K562 (cell line): ENCODE data around the gene BEST3. TPM values are rescaled to one million over a fixed set of nuclear protein-coding genes. Genes with fewer than 3 reads are reported as not detected.
A peak's percentile ranks its signal among the peaks of the same experiment; 100 is the strongest.

ENCODE experiments used
- ATAC-seq: fragments of 200-7000 bp; cut with Tn5 transposase; 3 replicates; pipeline ENCODE4 v1.9.1; 2020; ENCODE audit warnings: moderate library complexity
- BruUV-seq: library from RNA; stranded (reverse); fragments of 400-500 nt; replicated peaks from 2 replicates; lab custom pipeline; 2021; lab: Mats Ljungman, UMichigan
- CTCF ChIA-PET: fragments of 300-600 bp; formaldehyde crosslinking; extraction: SDS; loops from one replicate; lab custom pipeline; 2021; ENCODE audit warnings: low intra/inter-chr PET ratio; lab: Yijun Ruan, JAX
- POLR2A ChIA-PET: fragments of 300-600, 350-650 bp; sonication (Branson Sonifier 250); formaldehyde crosslinking; extraction: SDS; loops from one replicate; lab custom pipeline; 2021; ENCODE audit warnings: antibody characterized with exemption, inconsistent platforms; lab: Yijun Ruan, JAX
- DNase-seq, 4 experiments: peaks; one replicate each; pipeline versions ENCODE4 v3.0.0 to v3.0.0-alpha.2; 2011 to 2018; ENCODE audit warnings: low spot score in 3 of 4, mixed read lengths in 3 of 4; ENCODE audit errors: extremely low read depth in 1 of 4
- FAIRE-seq: peaks from 2 replicates; lab custom pipeline; 2011; peaks lifted over from hg19 to GRCh38; lab: Jason Lieb, UNC
- H2AFZ ChIP-seq: 2 replicates; pipeline ENCODE4 v1.6.0; 2011; ENCODE audit warnings: low read depth, low read length, control low read depth, inconsistent platforms
- H3K27ac ChIP-seq: fragments of 200-600 bp; 3 replicates; pipeline ENCODE4 v1.8.0; 2011; ENCODE audit warnings: low read depth, mild to moderate bottlenecking, control low read depth, inconsistent platforms, low read length, moderate library complexity, mixed read lengths; ENCODE audit errors: extremely low read depth
- H3K27me3 ChIP-seq, 2 experiments: fragments of 300-600 bp in 1 of 2; 2 replicates in 1 of 2; 3 replicates in 1 of 2; pipeline versions ENCODE4 v1.6.0 to v1.8.0; 2011; ENCODE audit warnings: inconsistent platforms in 2 of 2, low read length in 2 of 2, mild to moderate bottlenecking in 1 of 2, mixed read lengths in 1 of 2, moderate library complexity in 1 of 2; ENCODE audit not compliant: control insufficient read depth in 2 of 2, insufficient read depth in 2 of 2
- H3K36me3 ChIP-seq: fragments of 300-600 bp; 3 replicates; pipeline ENCODE4 v1.8.0; 2011; ENCODE audit warnings: mild to moderate bottlenecking, low read length, inconsistent platforms; ENCODE audit not compliant: control insufficient read depth, insufficient read depth
- H3K4me1 ChIP-seq, 2 experiments: fragments of 200-600 bp in 1 of 2; replicated peaks in 1 of 2; 2 replicates in 1 of 2; 3 replicates in 1 of 2; pipeline versions ENCODE4 v1.5.1 to v1.8.0; 2011; ENCODE audit warnings: inconsistent platforms in 2 of 2, low read length in 2 of 2, mild to moderate bottlenecking in 1 of 2, mixed read lengths in 1 of 2, moderate library complexity in 1 of 2; ENCODE audit not compliant: control insufficient read depth in 2 of 2, insufficient read depth in 2 of 2
- H3K4me2 ChIP-seq: 2 replicates; pipeline ENCODE4 v1.6.1; 2011; ENCODE audit warnings: low read length, control low read depth, inconsistent platforms, mixed read lengths; ENCODE audit not compliant: insufficient read depth
- H3K4me3 ChIP-seq: fragments of 200-600 bp; sonication (generic), shearing (Covaris generic); 2 replicates; pipeline ENCODE4 v1.5.1; 2016; ENCODE audit warnings: control low read depth, inconsistent platforms
- H3K79me2 ChIP-seq: fragments of 200-600 bp; 3 replicates; pipeline ENCODE4 v1.8.0; 2011; ENCODE audit warnings: low read length, inconsistent platforms; ENCODE audit not compliant: control insufficient read depth, insufficient read depth
- H3K9ac ChIP-seq, 2 experiments: 2 replicates each; pipeline versions ENCODE4 v1.6.0 to v1.6.1; 2011; ENCODE audit warnings: low read depth in 2 of 2, low read length in 2 of 2, control low read depth in 1 of 2, inconsistent platforms in 1 of 2, mild to moderate bottlenecking in 1 of 2, mixed read lengths in 1 of 2; ENCODE audit not compliant: insufficient read depth in 1 of 2
- H3K9me1 ChIP-seq: one replicate; pipeline ENCODE4 v1.6.0; 2011; ENCODE audit warnings: inconsistent platforms, mild to moderate bottlenecking, low read length, moderate library complexity; ENCODE audit not compliant: control insufficient read depth, insufficient read depth
- H3K9me3 ChIP-seq: replicated peaks from 2 replicates; pipeline ENCODE4 v1.5.1; 2011; ENCODE audit warnings: low read depth, low read length, inconsistent platforms; ENCODE audit not compliant: control insufficient read depth, insufficient read depth
- H4K20me1 ChIP-seq: replicated peaks from 2 replicates; pipeline ENCODE4 v1.6.1; 2011; ENCODE audit warnings: low read length, inconsistent platforms, mixed read lengths; ENCODE audit not compliant: control insufficient read depth, insufficient read depth
- ESRRB ChIP-seq: fragments of 250-450 bp; sonication (Bioruptor Pico); IDR thresholded peaks from 2 replicates; pipeline ENCODE4 v1.5.0; 2020; ENCODE audit warnings: mild to moderate bottlenecking, moderate library complexity, borderline replicate concordance
- TFAP4 ChIP-seq: sonication (generic); formaldehyde crosslinking; IDR thresholded peaks from 2 replicates; pipeline ENCODE4 v1.8.0; 2022; ENCODE audit warnings: missing genetic modification reagents, mild to moderate bottlenecking, moderate library complexity, borderline replicate concordance
- ZFP1 ChIP-seq: fragments of 450-650 bp; formaldehyde crosslinking; IDR thresholded peaks from 2 replicates; pipeline ENCODE4 v1.4.0; 2020; ENCODE audit warnings: mild to moderate bottlenecking, mixed read lengths
- ZNF766 ChIP-seq: fragments of 200-800 bp; sonication (Bioruptor generic); conservative IDR thresholded peaks from 2 replicates; pipeline ENCODE4 v1.6.1; 2016; ENCODE audit warnings: missing genetic modification characterization, missing compliant biosample characterization
- WGBS: fragments of 100-300 bp; shearing (Covaris generic); methylation state at CpG from one replicate; pipeline ENCODE4 v1.1.6; 2016; ENCODE audit warnings: low coverage, mixed read lengths; ENCODE audit not compliant: insufficient coverage; ENCODE audit errors: missing lambda C conversion rate; 5-methylcytosine and 5-hydroxymethylcytosine counted together
- in situ Hi-C: fragments of 300-500 bp; cut with MboI; formaldehyde crosslinking; loops from 4 replicates; pipeline ENCODE4 v1.15.0; 2018; ENCODE audit warnings: inconsistent platforms, mixed read lengths
- intact Hi-C: fragments of 100-400 bp; cut with micrococcal nuclease; formaldehyde crosslinking; loops from 2 replicates; pipeline ENCODE4 v1.14.2; 2022
- polyA plus RNA-seq, 8 experiments: library from polyadenylated mRNA; depleted of rRNA in 4 of 8; stranded (reverse) in 5 of 8; unstranded in 3 of 8; fragments of >200 nt; fragmentation: Nextera tagmentation in 2 of 8; fragmentation: Illumina TruSeq in 1 of 8; extraction: Ambion mirVana in 2 of 8; extraction: Trizol in 1 of 8; gene quantifications; 2 replicates each; pipeline versions ENCODE4 v1.2.1 to v1.2.3, GENCODE V29; 2011 to 2014; ENCODE audit warnings: inconsistent platforms in 1 of 8, missing spikeins in 1 of 8
- total RNA-seq, 7 experiments: library from RNA; depleted of rRNA in 6 of 7; stranded (reverse); fragments of >200 nt in 6 of 7; fragmentation: Illumina TruSeq in 2 of 7; extraction: Trizol in 2 of 7; gene quantifications; 2 replicates each; pipeline versions ENCODE4 v1.2.1 to v1.2.3, GENCODE V29; 2011 to 2021; ENCODE audit warnings: low replicate concordance in 1 of 7
- TF ChIP-seq, protein P1 (sequence below): fragments of 450-650 bp; formaldehyde crosslinking; IDR thresholded peaks from 2 replicates; pipeline ENCODE4 v1.4.0; 2020; ENCODE audit warnings: mild to moderate bottlenecking, moderate library complexity

The BEST3 gene
- total and polyA plus RNA-seq, 9 of the 15 experiments (the other 6 are each of a cell fraction or from before 2014, with no cell fraction given) = 0.15 TPM; not detected in 8

- TF ChIP-seq, protein P1, sequence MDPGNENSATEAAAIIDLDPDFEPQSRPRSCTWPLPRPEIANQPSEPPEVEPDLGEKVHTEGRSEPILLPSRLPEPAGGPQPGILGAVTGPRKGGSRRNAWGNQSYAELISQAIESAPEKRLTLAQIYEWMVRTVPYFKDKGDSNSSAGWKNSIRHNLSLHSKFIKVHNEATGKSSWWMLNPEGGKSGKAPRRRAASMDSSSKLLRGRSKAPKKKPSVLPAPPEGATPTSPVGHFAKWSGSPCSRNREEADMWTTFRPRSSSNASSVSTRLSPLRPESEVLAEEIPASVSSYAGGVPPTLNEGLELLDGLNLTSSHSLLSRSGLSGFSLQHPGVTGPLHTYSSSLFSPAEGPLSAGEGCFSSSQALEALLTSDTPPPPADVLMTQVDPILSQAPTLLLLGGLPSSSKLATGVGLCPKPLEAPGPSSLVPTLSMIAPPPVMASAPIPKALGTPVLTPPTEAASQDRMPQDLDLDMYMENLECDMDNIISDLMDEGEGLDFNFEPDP (CRISPR knock-in tag) = no peak
- no peak for TF ChIP-seq ZFP1
Observed at GRCh38 chr12:69719336-69720316, 20.5 kb upstream of the BEST3 start (continued).

DNA sequence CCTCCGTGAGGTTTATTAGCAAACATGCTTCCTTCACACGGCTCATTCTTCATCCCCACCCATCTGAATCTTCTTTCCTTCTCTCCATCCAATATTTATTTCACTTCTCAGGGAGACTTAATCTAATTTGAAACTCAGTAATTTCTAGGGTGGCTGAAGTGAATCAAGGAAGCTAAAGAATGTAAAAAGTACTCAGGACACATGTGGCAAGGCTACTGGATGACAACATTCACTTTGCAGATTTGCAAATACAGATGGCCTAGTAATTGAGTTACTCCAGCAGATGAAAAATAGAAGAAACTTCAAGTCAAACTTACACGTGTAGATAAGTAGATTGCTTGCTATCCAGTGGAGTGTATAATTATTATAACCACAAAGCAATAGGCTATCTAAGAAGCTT lies 15.4 kb upstream of the BEST3 start:
- H3K9ac ChIP-seq = no peak overlapping the region
- no peaks in the 10 kb centered on the region for H3K79me2 ChIP-seq
- ChIA-PET POLR2A (interaction anchor here (1.1 kb wide), 1 partner anchor 8 kb away, joined by 3 read pairs; no protein-coding TSS in a partner anchor), CTCF (no interaction called here)
- no peak overlapping the region for H3K4me2 ChIP-seq
- no peak overlapping the region for H3K27ac ChIP-seq
- intact Hi-C loops = no loop called here
- no peaks in the 10 kb centered on the region for H3K4me1 ChIP-seq
- no peaks in the 10 kb centered on the region for H3K36me3 ChIP-seq
- BruUV-seq = no TSS peak
- ATAC-seq (no peak), FAIRE-seq (no peak), DNase-seq (no peak)
- peaks cover 0 to 3% of the 10 kb centered on the region in 2 experiments; a peak in 3 of 5 replicates for H3K27me3 ChIP-seq
- no peak overlapping the region for H2AFZ ChIP-seq
- TF ChIP-seq ESRRB (CRISPR knock-in tag) (no peak), ZNF766 (CRISPR knock-in tag) (peak; percentile 72), TFAP4 (no peak)
- in situ Hi-C loops = no loop called here
- H3K9me1 ChIP-seq = no peaks in the 10 kb centered on the region
- no peak overlapping the region for H3K4me3 ChIP-seq
- no peaks in the 10 kb centered on the region for H3K9me3 ChIP-seq
- 2% methylated on average over 3 of the region's 3 CpGs for WGBS
- H4K20me1 ChIP-seq = no peaks in the 10 kb centered on the region
